ENCODE measurements around the gene LRCH3. TPM values are rescaled to one million over a fixed set of nuclear protein-coding genes. Genes with fewer than 3 reads are reported as not detected.
A peak's percentile ranks its signal among the peaks of the same experiment; 100 is the strongest.

Gene LRCH3
- polyA plus RNA-seq, 3 donors = 4.1 to 19.4 (median 7.4) TPM

GRCh38 chr3:197908957-197909701 is 118.1 kb downstream of the LRCH3 start:
- 100% methylated on average over 2 of the region's 4 CpGs for WGBS (ENCODE audit: insufficient coverage)
- no peaks in the 10 kb centered on the region for H3K9me3 Mint-ChIP-seq
- Histone ChIP-seq H2AFZ (ENCODE audit: insufficient read depth, low read depth, low read length, poor library complexity, severe bottlenecking) (no peak overlapping the region), H4K20me1 (ENCODE audit: insufficient read depth, low read length) (no peaks in the 10 kb centered on the region), H3K9ac (ENCODE audit: insufficient read depth, low read length, poor library complexity, severe bottlenecking) (no peak overlapping the region), H3K27me3 (ENCODE audit: control insufficient read depth in 2 of 2, insufficient read depth in 2 of 2, low read length in 2 of 2) (no peaks in the 10 kb centered on the region), H3K4me1 (ENCODE audit: control insufficient read depth in 1 of 2, insufficient read depth in 2 of 2, low read length in 2 of 2) (peaks cover 0 to 4% of the 10 kb centered on the region in 2 donors), H3K4me2 (replicated peaks; ENCODE audit: extremely low read depth, low read length, poor library complexity, severe bottlenecking) (no peak overlapping the region), H3K36me3 (replicated peaks in 1 of 2; ENCODE audit: control insufficient read depth in 1 of 2, insufficient read depth in 2 of 2, low read length in 2 of 2) (peaks cover 0 to 6% of the 10 kb centered on the region in 2 donors), H3K9me3 (replicated peaks in 1 of 2; ENCODE audit: control insufficient read depth in 1 of 2, insufficient read depth in 1 of 2, low read length in 2 of 2) (no peaks in the 10 kb centered on the region), H3K79me2 (ENCODE audit: insufficient read depth, low read length) (no peaks in the 10 kb centered on the region), H3K27ac (ENCODE audit: low read depth in 1 of 2, low read length in 2 of 2) (no peak overlapping the region), H3K4me3 (replicated peaks in 1 of 3; ENCODE audit: low read depth in 2 of 3, low read length in 3 of 3) (no peak overlapping the region)
- H3K4me3 Mint-ChIP-seq = no peak overlapping the region
- H3K36me3 Mint-ChIP-seq = peaks cover 16 to 20% of the 10 kb centered on the region in 2 donors
- intact Hi-C loops (cut with micrococcal nuclease) = no loop called here
- peaks cover 0 to 4% (median 2%) of the 10 kb centered on the region in 3 donors for H3K27me3 Mint-ChIP-seq (ENCODE audit: low read depth in 3 of 3)
- no peak for DNase-seq
- peaks cover 5% of the 10 kb centered on the region for H3K4me1 Mint-ChIP-seq
- TF ChIP-seq CTCF (IDR thresholded peaks at IDR 0.05) = no peak
- H3K27ac Mint-ChIP-seq = peak overlapping the region in 1 of 7 donors; percentile 19

GRCh38 chr3:197912741-197913476 is 121.9 kb downstream of the LRCH3 start:
- 97% methylated on average over 15 of the region's 33 CpGs for WGBS (ENCODE audit: insufficient coverage)
- DNase-seq = no peak
- no peak overlapping the region for H2AFZ ChIP-seq (ENCODE audit: insufficient read depth, low read depth, low read length, poor library complexity, severe bottlenecking)
- intact Hi-C loops (cut with micrococcal nuclease) = no loop called here
- H3K36me3 Mint-ChIP-seq = peaks cover 16 to 23% of the 10 kb centered on the region in 2 donors
- TF ChIP-seq CTCF (IDR thresholded peaks at IDR 0.05) = no peak
- no peaks in the 10 kb centered on the region for H3K27me3 Mint-ChIP-seq (ENCODE audit: low read depth in 3 of 3)
- H3K4me3 ChIP-seq (replicated peaks in 1 of 3; ENCODE audit: low read depth in 2 of 3, low read length in 3 of 3) = no peak overlapping the region
- H3K4me2 ChIP-seq (replicated peaks; ENCODE audit: extremely low read depth, low read length, poor library complexity, severe bottlenecking) = no peak overlapping the region
- H3K9me3 Mint-ChIP-seq = no peaks in the 10 kb centered on the region
- no peaks in the 10 kb centered on the region for H3K27me3 ChIP-seq (ENCODE audit: control insufficient read depth in 2 of 2, insufficient read depth in 2 of 2, low read length in 2 of 2)
- peaks cover 0 to 6% of the 10 kb centered on the region in 2 donors for H3K36me3 ChIP-seq (replicated peaks in 1 of 2; ENCODE audit: control insufficient read depth in 1 of 2, insufficient read depth in 2 of 2, low read length in 2 of 2)
- H4K20me1 ChIP-seq (ENCODE audit: insufficient read depth, low read length) = no peaks in the 10 kb centered on the region
- no peak overlapping the region for H3K27ac Mint-ChIP-seq
- H3K9me3 ChIP-seq (replicated peaks in 1 of 2; ENCODE audit: control insufficient read depth in 1 of 2, insufficient read depth in 1 of 2, low read length in 2 of 2) = no peaks in the 10 kb centered on the region
- H3K79me2 ChIP-seq (ENCODE audit: insufficient read depth, low read length) = no peaks in the 10 kb centered on the region
- H3K27ac ChIP-seq (ENCODE audit: low read depth in 1 of 2, low read length in 2 of 2) = no peak overlapping the region
- H3K4me3 Mint-ChIP-seq = no peak overlapping the region
- H3K4me1 Mint-ChIP-seq = no peaks in the 10 kb centered on the region
- no peaks in the 10 kb centered on the region for H3K4me1 ChIP-seq (ENCODE audit: control insufficient read depth in 1 of 2, insufficient read depth in 2 of 2, low read length in 2 of 2)
- H3K9ac ChIP-seq (ENCODE audit: insufficient read depth, low read length, poor library complexity, severe bottlenecking) = no peak overlapping the region
